OCI-LY3 (cell line): ENCODE measurements around the gene IFNA1.

Experiments
- H2AFZ ChIP-seq: fragments of 200-600, 300-600 bp; shearing (Covaris generic); 2 replicates; pipeline ENCODE4 v1.6.0; 2014; ENCODE audit warnings: antibody characterized with exemption, low read depth, low read length
- H3K27ac ChIP-seq: fragments of 200-600, 300-600 bp; sonication (generic); 2 replicates; pipeline ENCODE4 v1.5.1; 2014; ENCODE audit warnings: mild to moderate bottlenecking, low read length, moderate library complexity, mixed read lengths
- H3K27me3 ChIP-seq: fragments of 200-600, 300-600 bp; sonication (generic); 2 replicates; pipeline ENCODE4 v1.6.1; 2014; ENCODE audit warnings: low read depth, low read length, mixed read lengths
- H3K36me3 ChIP-seq: fragments of 200-600, 300-600 bp; sonication (generic); replicated peaks from 2 replicates; pipeline ENCODE3; 2014; ENCODE audit warnings: low read depth, low read length, mixed read lengths
- H3K4me1 ChIP-seq: fragments of 300-600, 200-600 bp; sonication (generic); 2 replicates; pipeline ENCODE4 v1.6.1; 2014; ENCODE audit warnings: low read length, mixed read lengths
- H3K4me2 ChIP-seq: fragments of 200-600, 300-600 bp; sonication (generic); 2 replicates; pipeline ENCODE4 v1.6.1; 2014; ENCODE audit warnings: low read length, mixed read lengths
- H3K4me3 ChIP-seq: fragments of 300-600, 200-600 bp; sonication (generic); 2 replicates; pipeline ENCODE4 v1.5.1; 2014; ENCODE audit warnings: antibody characterized with exemption, mild to moderate bottlenecking, low read length, moderate library complexity
- H3K79me2 ChIP-seq: fragments of 300-600, 200-600 bp; shearing (Covaris generic); 2 replicates; pipeline ENCODE4 v1.6.1; 2014; ENCODE audit warnings: mild to moderate bottlenecking, low read length, mixed read lengths
- H3K9ac ChIP-seq: fragments of 300-600, 200-600 bp; shearing (Covaris generic); 2 replicates; pipeline ENCODE4 v1.6.0; 2014; ENCODE audit warnings: mild to moderate bottlenecking, low read length, moderate library complexity
- H3K9me3 ChIP-seq: fragments of 200-600, 300-600 bp; shearing (Covaris generic); 2 replicates; pipeline ENCODE4 v1.6.1; 2014; ENCODE audit warnings: low read length, mixed read lengths; ENCODE audit not compliant: insufficient read depth
- H4K20me1 ChIP-seq: fragments of 200-600, 300-600 bp; sonication (generic); 2 replicates; pipeline ENCODE4 v1.6.1; 2016; ENCODE audit warnings: low read length, mixed read lengths; ENCODE audit not compliant: insufficient read depth
- EZH2phosphoT487 ChIP-seq: fragments of 200-600 bp; shearing (Covaris generic); IDR thresholded peaks from 2 replicates; pipeline ENCODE4 v1.6.1; 2018; ENCODE audit warnings: antibody characterized with exemption, mixed run types, low read depth
- TF ChIP-seq, protein P1 (sequence below): fragments of 200-600, 300-600 bp; sonication (generic); IDR thresholded peaks from 2 replicates; pipeline ENCODE4 v1.5.1; 2014; ENCODE audit warnings: antibody characterized with exemption, low read length, low read depth

Gene IFNA1

DNA sequence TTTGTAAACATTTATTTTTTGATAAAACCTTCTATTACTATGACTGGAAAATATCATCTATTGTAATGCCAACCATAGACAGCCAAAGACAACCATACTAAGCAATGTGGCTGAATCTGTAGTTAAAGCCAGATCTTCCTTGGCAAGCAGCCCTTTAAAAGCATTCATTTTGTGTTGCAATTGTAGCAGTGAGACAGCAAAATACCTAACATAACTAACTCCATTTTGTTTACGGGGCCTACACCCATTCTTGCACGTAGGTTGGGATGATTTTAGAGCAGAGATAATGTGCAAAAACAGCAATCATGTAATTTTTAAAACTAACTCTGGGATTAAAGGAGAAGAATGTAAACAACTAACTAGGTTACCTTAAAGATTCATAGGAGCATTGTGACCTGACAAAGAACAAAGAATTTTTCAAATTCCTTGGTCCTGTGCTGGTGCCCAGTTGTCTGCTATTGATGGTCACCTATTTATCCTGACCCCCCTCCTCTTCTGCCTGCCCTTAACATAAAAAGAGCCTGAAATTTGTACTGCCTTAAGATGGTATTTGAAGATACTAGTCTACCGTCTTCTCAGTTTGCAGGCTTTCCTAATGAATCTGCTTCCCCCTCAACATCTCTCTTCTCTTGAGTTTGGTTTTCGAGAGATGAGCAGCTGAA lies 10.6 kb downstream of the IFNA1 start:
- Histone ChIP-seq H3K79me2 (no peaks in the 10 kb centered on the region), H4K20me1 (peaks cover 15% of the 10 kb centered on the region; the same call in 1 of the 2 replicates), H3K4me2 (no peak overlapping the region), H3K27me3 (peaks cover 79% of the 10 kb centered on the region), H3K4me1 (no peaks in the 10 kb centered on the region), H3K27ac (no peak overlapping the region), H2AFZ (no peak overlapping the region), H3K9ac (no peak overlapping the region), H3K36me3 (no peaks in the 10 kb centered on the region), H3K9me3 (no peaks in the 10 kb centered on the region), H3K4me3 (no peak overlapping the region)
- TF ChIP-seq, protein P1, sequence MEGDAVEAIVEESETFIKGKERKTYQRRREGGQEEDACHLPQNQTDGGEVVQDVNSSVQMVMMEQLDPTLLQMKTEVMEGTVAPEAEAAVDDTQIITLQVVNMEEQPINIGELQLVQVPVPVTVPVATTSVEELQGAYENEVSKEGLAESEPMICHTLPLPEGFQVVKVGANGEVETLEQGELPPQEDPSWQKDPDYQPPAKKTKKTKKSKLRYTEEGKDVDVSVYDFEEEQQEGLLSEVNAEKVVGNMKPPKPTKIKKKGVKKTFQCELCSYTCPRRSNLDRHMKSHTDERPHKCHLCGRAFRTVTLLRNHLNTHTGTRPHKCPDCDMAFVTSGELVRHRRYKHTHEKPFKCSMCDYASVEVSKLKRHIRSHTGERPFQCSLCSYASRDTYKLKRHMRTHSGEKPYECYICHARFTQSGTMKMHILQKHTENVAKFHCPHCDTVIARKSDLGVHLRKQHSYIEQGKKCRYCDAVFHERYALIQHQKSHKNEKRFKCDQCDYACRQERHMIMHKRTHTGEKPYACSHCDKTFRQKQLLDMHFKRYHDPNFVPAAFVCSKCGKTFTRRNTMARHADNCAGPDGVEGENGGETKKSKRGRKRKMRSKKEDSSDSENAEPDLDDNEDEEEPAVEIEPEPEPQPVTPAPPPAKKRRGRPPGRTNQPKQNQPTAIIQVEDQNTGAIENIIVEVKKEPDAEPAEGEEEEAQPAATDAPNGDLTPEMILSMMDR = no peak
- TF ChIP-seq EZH2phosphoT487 = no peak

DNA sequence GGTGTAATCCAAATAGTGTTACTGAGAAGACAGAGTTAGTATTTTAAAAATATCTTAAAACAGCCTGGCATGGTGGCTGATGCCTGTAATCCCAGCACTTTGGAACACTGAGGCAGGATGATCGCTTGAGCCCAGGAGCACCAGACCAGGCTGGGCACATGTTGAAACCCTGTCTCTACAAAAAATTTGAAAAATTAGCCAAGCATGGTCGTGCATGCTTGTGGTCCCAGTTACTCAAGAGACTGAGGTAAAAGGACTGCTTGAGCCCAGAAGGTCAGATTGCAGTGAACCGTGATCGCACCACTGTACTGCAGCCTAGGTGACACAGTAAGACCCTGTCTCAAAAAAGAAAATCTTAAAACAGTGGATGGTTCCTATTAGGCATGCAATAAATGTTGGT lies 12.4 kb downstream of the IFNA1 start:
- Histone ChIP-seq H2AFZ (no peak overlapping the region), H3K36me3 (no peaks in the 10 kb centered on the region)
- no peak for TF ChIP-seq EZH2phosphoT487
- TF ChIP-seq, protein P1 = no peak

DNA sequence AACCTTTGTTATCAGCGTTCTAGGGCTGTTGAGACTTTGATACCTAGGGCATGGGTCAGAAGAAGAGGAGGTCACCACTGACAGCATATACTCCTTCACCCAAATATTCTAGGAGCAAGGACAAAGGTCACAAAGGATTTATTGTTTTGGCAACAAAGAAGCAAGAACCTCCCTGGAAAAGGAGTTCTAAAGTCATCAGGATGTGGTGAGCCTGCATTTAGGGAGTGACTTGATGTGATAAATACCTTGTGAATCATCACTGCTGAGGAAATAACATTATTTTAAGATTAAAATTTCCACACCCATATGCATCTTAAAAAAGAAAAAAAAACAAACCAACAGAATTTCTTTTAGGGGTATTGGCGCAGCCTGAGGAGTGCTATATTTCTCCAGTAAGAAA lies 13.9 kb downstream of the IFNA1 start:
- no peak overlapping the region for H3K9ac ChIP-seq
- no peak overlapping the region for H3K4me3 ChIP-seq
- no peaks in the 10 kb centered on the region for H3K9me3 ChIP-seq
- TF ChIP-seq EZH2phosphoT487 = no peak
- TF ChIP-seq, protein P1 = no peak
- no peaks in the 10 kb centered on the region for H3K4me1 ChIP-seq
- H3K4me2 ChIP-seq = no peak overlapping the region
- no peak overlapping the region for H2AFZ ChIP-seq
- no peaks in the 10 kb centered on the region for H3K36me3 ChIP-seq
- H3K79me2 ChIP-seq = no peaks in the 10 kb centered on the region
- H4K20me1 ChIP-seq = peaks cover 3% of the 10 kb centered on the region; the same call in 1 of the 2 replicates
- H3K27me3 ChIP-seq = peaks cover 57% of the 10 kb centered on the region
- H3K27ac ChIP-seq = no peak overlapping the region

More for the DNA sequence above, 12.4 kb downstream of the IFNA1 start:
- no peak overlapping the region for H3K4me2 ChIP-seq
- H3K9me3 ChIP-seq = no peaks in the 10 kb centered on the region
- H3K4me3 ChIP-seq = no peak overlapping the region
- H3K9ac ChIP-seq = no peak overlapping the region
- peaks cover 69% of the 10 kb centered on the region for H3K27me3 ChIP-seq
- no peak overlapping the region for H3K27ac ChIP-seq
- H3K79me2 ChIP-seq = no peaks in the 10 kb centered on the region
- no peaks in the 10 kb centered on the region for H3K4me1 ChIP-seq
- peaks cover 9% of the 10 kb centered on the region; the same call in 1 of the 2 replicates for H4K20me1 ChIP-seq

DNA sequence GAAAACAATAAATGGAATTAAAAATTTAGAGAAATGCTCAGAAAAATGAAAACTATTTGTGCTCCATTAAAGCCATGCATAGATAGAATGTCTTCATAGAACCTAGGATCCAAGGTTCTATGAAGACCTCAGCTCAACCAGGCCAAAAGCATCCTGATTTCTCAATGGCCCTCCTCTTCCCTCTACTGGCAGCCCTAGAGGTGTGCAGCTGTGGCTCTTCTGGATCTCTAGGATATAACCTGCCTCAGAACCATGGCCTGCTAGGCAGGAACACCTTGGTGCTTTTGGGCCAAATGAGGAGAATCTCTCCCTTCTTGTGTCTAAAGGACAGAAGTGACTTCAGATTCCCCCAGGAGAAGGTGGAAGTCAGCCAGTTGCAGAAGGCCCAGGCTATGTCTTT lies 15.1 kb downstream of the IFNA1 start:
- H3K27ac ChIP-seq = no peak overlapping the region
- no peak overlapping the region for H3K4me2 ChIP-seq
- H3K4me3 ChIP-seq = no peak overlapping the region
- no peaks in the 10 kb centered on the region for H3K79me2 ChIP-seq
- peaks cover 3% of the 10 kb centered on the region; the same call in 1 of the 2 replicates for H4K20me1 ChIP-seq
- TF ChIP-seq, protein P1 = peak; percentile 81
- TF ChIP-seq EZH2phosphoT487 = no peak
- no peak overlapping the region for H2AFZ ChIP-seq
- H3K9me3 ChIP-seq = no peaks in the 10 kb centered on the region
- peaks cover 50% of the 10 kb centered on the region for H3K27me3 ChIP-seq
- H3K9ac ChIP-seq = no peak overlapping the region
- H3K4me1 ChIP-seq = no peaks in the 10 kb centered on the region
- no peaks in the 10 kb centered on the region for H3K36me3 ChIP-seq
